ENCODE data around the gene PDZRN4. TPM values are rescaled to one million over a fixed set of nuclear protein-coding genes. Genes with fewer than 3 reads are reported as not detected.

Gene PDZRN4
- total RNA-seq, 1 experiment from 2014 or later = not detected

DNA sequence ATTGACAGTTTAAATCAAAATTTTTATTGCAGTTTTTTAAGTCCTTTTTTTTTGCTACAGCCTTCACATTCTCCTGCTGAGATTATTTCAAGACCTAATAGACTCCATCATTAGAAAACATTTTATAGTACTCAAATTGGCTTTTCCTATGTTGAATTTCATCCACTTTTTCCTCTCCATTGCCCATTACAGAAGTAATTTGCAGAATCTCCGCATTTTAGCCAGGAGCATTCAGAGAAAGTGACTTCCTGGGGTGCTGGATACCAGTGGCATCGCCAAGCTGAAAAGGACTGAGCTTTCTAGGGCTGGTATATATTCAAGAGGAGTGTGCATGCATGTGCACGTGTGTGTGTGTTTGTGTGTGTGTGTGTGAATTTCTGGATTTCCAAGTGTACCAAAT is 340.8 kb downstream of the PDZRN4 start:
- no TSS peak for BruUV-seq (replicated peaks)
- Mint-ChIP-seq H3K36me3 (ENCODE audit: insufficient read depth, unreplicated experiment) (no peaks in the 10 kb centered on the region), H3K27ac (ENCODE audit: unreplicated experiment) (no peak overlapping the region), H3K27me3 (ENCODE audit: unreplicated experiment) (no peaks in the 10 kb centered on the region), H3K4me3 (ENCODE audit: low read depth, unreplicated experiment) (no peak overlapping the region), H3K4me1 (ENCODE audit: low read depth, unreplicated experiment) (no peaks in the 10 kb centered on the region), H3K9me3 (ENCODE audit: low read depth, unreplicated experiment) (no peaks in the 10 kb centered on the region)
- TF ChIP-seq, protein P1, sequence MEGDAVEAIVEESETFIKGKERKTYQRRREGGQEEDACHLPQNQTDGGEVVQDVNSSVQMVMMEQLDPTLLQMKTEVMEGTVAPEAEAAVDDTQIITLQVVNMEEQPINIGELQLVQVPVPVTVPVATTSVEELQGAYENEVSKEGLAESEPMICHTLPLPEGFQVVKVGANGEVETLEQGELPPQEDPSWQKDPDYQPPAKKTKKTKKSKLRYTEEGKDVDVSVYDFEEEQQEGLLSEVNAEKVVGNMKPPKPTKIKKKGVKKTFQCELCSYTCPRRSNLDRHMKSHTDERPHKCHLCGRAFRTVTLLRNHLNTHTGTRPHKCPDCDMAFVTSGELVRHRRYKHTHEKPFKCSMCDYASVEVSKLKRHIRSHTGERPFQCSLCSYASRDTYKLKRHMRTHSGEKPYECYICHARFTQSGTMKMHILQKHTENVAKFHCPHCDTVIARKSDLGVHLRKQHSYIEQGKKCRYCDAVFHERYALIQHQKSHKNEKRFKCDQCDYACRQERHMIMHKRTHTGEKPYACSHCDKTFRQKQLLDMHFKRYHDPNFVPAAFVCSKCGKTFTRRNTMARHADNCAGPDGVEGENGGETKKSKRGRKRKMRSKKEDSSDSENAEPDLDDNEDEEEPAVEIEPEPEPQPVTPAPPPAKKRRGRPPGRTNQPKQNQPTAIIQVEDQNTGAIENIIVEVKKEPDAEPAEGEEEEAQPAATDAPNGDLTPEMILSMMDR (IDR thresholded peaks at IDR 0.05; ENCODE audit: unreplicated experiment) = no peak
- intact Hi-C loops (cut with micrococcal nuclease; ENCODE audit: unreplicated experiment) = no loop called here
- no peak for DNase-seq
- CTCF ChIA-PET = no interaction called here

DNA sequence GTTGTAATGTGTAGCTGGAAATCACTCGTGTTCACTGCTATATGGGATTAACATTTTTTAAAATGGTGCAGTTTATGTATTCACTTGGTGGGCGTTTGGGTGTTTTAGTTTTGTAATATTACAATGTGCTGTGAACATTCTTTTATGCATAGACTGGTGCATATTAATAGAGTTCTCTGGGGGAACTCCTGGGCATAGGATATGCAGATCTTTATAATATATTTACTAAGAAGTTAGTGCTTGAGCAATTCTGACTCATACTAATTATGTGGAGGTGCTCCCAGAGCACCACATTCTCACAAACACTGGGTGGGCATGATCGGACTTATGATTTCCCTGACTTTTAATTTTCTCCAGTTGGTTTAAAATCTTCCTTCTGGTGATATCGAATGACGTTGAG is 342.3 kb downstream of the PDZRN4 start:
- no peaks in the 10 kb centered on the region for H3K4me1 Mint-ChIP-seq (ENCODE audit: low read depth, unreplicated experiment)
- TF ChIP-seq, protein P1 (IDR thresholded peaks at IDR 0.05; ENCODE audit: unreplicated experiment) = no peak
- no TSS peak for BruUV-seq (replicated peaks)
- no peaks in the 10 kb centered on the region for H3K27me3 Mint-ChIP-seq (ENCODE audit: unreplicated experiment)
- CTCF ChIA-PET = no interaction called here
- no peak overlapping the region for H3K4me3 Mint-ChIP-seq (ENCODE audit: low read depth, unreplicated experiment)
- no peaks in the 10 kb centered on the region for H3K9me3 Mint-ChIP-seq (ENCODE audit: low read depth, unreplicated experiment)
- intact Hi-C loops (cut with micrococcal nuclease; ENCODE audit: unreplicated experiment) = no loop called here
- no peak overlapping the region for H3K27ac Mint-ChIP-seq (ENCODE audit: unreplicated experiment)
- no peak for DNase-seq
- no peaks in the 10 kb centered on the region for H3K36me3 Mint-ChIP-seq (ENCODE audit: insufficient read depth, unreplicated experiment)

DNA sequence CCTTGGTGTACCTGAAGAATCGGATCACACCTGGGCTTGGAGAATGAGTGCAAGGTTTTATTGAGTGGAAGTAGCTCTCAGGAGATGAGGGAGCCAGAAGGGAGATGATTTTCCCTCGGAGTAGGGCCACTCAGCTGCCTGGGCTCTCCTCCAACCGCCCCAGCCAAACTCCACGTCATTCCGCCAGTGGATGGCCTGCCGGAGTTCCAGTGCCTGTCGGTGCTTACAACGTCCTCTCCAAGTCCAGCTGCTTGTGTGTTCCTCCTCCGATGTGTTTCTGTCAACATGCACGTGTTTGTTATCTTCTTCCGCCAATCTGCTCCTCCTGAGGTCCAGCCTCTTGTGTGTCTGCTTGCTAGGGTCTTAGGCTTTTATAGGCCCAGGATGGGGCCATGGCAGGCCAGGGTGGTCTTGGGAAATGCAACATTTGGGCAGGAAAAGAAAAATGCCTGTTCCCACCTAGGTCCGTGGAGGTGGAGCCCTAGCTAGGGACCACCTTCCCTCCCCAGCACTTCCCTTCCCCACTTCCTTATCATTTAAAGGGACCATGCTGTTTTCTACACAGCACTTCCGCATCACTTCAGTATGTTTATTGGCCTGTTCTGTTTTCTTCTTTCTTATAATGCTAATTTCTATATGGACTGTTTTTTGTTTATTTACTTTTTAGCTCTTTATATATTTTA is 343.2 kb downstream of the PDZRN4 start:
- H3K36me3 Mint-ChIP-seq (ENCODE audit: insufficient read depth, unreplicated experiment) = no peaks in the 10 kb centered on the region
- H3K4me3 Mint-ChIP-seq (ENCODE audit: low read depth, unreplicated experiment) = no peak overlapping the region
- BruUV-seq (replicated peaks) = no TSS peak
- H3K27ac Mint-ChIP-seq (ENCODE audit: unreplicated experiment) = no peak overlapping the region
- no peaks in the 10 kb centered on the region for H3K4me1 Mint-ChIP-seq (ENCODE audit: low read depth, unreplicated experiment)
- CTCF ChIA-PET = no interaction called here
- no peak for DNase-seq
- no peaks in the 10 kb centered on the region for H3K9me3 Mint-ChIP-seq (ENCODE audit: low read depth, unreplicated experiment)
- H3K27me3 Mint-ChIP-seq (ENCODE audit: unreplicated experiment) = no peaks in the 10 kb centered on the region
- intact Hi-C loops (cut with micrococcal nuclease; ENCODE audit: unreplicated experiment) = no loop called here
- TF ChIP-seq, protein P1 (IDR thresholded peaks at IDR 0.05; ENCODE audit: unreplicated experiment) = no peak

DNA sequence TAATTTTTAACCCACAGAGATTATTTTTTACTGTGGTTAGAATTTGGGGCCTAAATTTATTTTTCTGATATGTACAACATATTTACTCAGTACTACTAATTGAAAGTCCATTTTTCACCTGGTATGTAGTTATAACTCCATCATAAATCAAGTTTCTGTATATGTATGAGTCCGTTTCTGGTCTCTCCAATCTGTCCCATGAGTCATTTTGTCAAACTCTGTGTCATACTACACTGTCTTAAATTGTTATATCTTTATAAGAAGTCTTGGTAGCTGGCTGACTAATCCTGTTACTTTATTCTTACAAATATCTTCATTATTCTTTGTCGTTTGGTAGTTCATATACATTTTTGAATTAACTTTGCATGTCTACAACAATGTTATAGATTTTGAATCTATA is 344.0 kb downstream of the PDZRN4 start:
- Mint-ChIP-seq H3K4me3 (ENCODE audit: low read depth, unreplicated experiment) (no peak overlapping the region), H3K27ac (ENCODE audit: unreplicated experiment) (no peak overlapping the region), H3K9me3 (ENCODE audit: low read depth, unreplicated experiment) (no peaks in the 10 kb centered on the region), H3K36me3 (ENCODE audit: insufficient read depth, unreplicated experiment) (no peaks in the 10 kb centered on the region), H3K27me3 (ENCODE audit: unreplicated experiment) (no peaks in the 10 kb centered on the region), H3K4me1 (ENCODE audit: low read depth, unreplicated experiment) (no peaks in the 10 kb centered on the region)
- CTCF ChIA-PET = no interaction called here
- TF ChIP-seq, protein P1 (IDR thresholded peaks at IDR 0.05; ENCODE audit: unreplicated experiment) = no peak
- intact Hi-C loops (cut with micrococcal nuclease; ENCODE audit: unreplicated experiment) = no loop called here
- BruUV-seq (replicated peaks) = no TSS peak
- no peak for DNase-seq
